ENCODE measurements around the gene LRRC8A.

LRRC8A gene

GRCh38 chr9:128891321-128892220, 9.6 kb downstream of the LRRC8A start:
- Histone ChIP-seq H3K36me3 (ENCODE audit: control insufficient read depth in 2 of 2, insufficient read depth in 1 of 2, low read length in 2 of 2) (peaks cover 0 to 64% of the 10 kb centered on the region in 2 experiments; a peak in 2 of 3 replicates), H3K9me3 (ENCODE audit: control insufficient read depth, insufficient read depth, low read depth, low read length) (no peaks in the 10 kb centered on the region), H3K4me3 (ENCODE audit: low read depth, low read length) (no peak overlapping the region), H3K4me1 (ENCODE audit: control insufficient read depth, insufficient read depth, low read length) (no peaks in the 10 kb centered on the region), H3K27ac (ENCODE audit: extremely low read depth, low read depth, low read length) (no peak overlapping the region)
- ChIA-PET CTCF (no interaction called here), POLR2A (no interaction called here)
- 0 out of 2 replicates have a peak, but pooled peaks have one; percentile 72 for TF ChIP-seq ZNF768 (tag by site-specific recombination; IDR thresholded peaks at IDR 0.05)
- no peak for TF ChIP-seq ZNF777 (tag by site-specific recombination; IDR thresholded peaks at IDR 0.05; ENCODE audit: borderline replicate concordance)

- no peaks in the 10 kb centered on the region for H3K9me3 ChIP-seq (ENCODE audit: control insufficient read depth, insufficient read depth, low read depth, low read length)
- H3K27ac ChIP-seq (ENCODE audit: extremely low read depth, low read depth, low read length) = no peak overlapping the region
- no peaks in the 10 kb centered on the region for H3K4me1 ChIP-seq (ENCODE audit: control insufficient read depth, insufficient read depth, low read length)
- CTCF ChIA-PET = no interaction called here
- POLR2A ChIA-PET = no interaction called here
- peaks cover 0 to 61% of the 10 kb centered on the region in 2 experiments; a peak in 2 of 3 replicates for H3K36me3 ChIP-seq (ENCODE audit: control insufficient read depth in 2 of 2, insufficient read depth in 1 of 2, low read length in 2 of 2)
- no peak overlapping the region for H3K4me3 ChIP-seq (ENCODE audit: low read depth, low read length)
- TF ChIP-seq ZIC2 (tag by site-specific recombination; IDR thresholded peaks at IDR 0.05) (peak; percentile 96), KLF16 (tag by site-specific recombination; IDR thresholded peaks at IDR 0.05) (no peak), ZNF76 (tag by site-specific recombination; IDR thresholded peaks at IDR 0.05; ENCODE audit: borderline replicate concordance, low read depth) (no peak), SCRT1 (tag by site-specific recombination; IDR thresholded peaks at IDR 0.05; ENCODE audit: borderline replicate concordance) (peak; percentile 43; the same call in 1 of the 2 replicates), SP2 (tag by site-specific recombination; IDR thresholded peaks at IDR 0.05) (peak; percentile 50; the same call in 1 of the 2 replicates), GLIS1 (tag by site-specific recombination; IDR thresholded peaks at IDR 0.05) (peak; percentile 99), HOXC10 (CRISPR knock-in tag; IDR thresholded peaks at IDR 0.05) (no peak), EGR2 (tag by site-specific recombination; IDR thresholded peaks at IDR 0.05; ENCODE audit: low read depth) (peak; percentile 68), ZBTB6 (tag by site-specific recombination; IDR thresholded peaks at IDR 0.05) (no peak), ZFHX2 (tag by site-specific recombination; conservative IDR thresholded peaks at IDR 0.05) (peak; percentile 77), WT1 (tag by site-specific recombination; IDR thresholded peaks at IDR 0.05) (peak; percentile 71), PATZ1 (tag by site-specific recombination; IDR thresholded peaks at IDR 0.05) (peak; percentile 67), SCRT2 (tag by site-specific recombination; IDR thresholded peaks at IDR 0.05) (peak; percentile 93), ZNF558 (tag by site-specific recombination; IDR thresholded peaks at IDR 0.05) (no peak), KLF1 (tag by site-specific recombination; IDR thresholded peaks at IDR 0.05) (peak; percentile 99), ZNF549 (tag by site-specific recombination; IDR thresholded peaks at IDR 0.05) (no peak), ZNF398 (tag by site-specific recombination; IDR thresholded peaks at IDR 0.05) (peak; percentile 75), PRDM10 (tag by site-specific recombination; IDR thresholded peaks at IDR 0.05) (peak; percentile 56), GLIS2 (tag by site-specific recombination; IDR thresholded peaks at IDR 0.05) (peak; percentile 81), ZNF488 (tag by site-specific recombination; IDR thresholded peaks at IDR 0.05) (no peak), ZNF37A (tag by site-specific recombination; IDR thresholded peaks at IDR 0.05) (no peak), SP7 (tag by site-specific recombination; IDR thresholded peaks at IDR 0.05) (peak; percentile 86)
Measured at GRCh38 chr9:128892221-128892921, 10.4 kb downstream of the LRRC8A start.

All from HEK293 (cell line).